Measurements from ENCODE around the gene PPP3R1. TPM values are rescaled to one million over a fixed set of nuclear protein-coding genes. Genes with fewer than 3 reads are reported as not detected.

PPP3R1 gene
- total RNA-seq, 1 experiment from 2014 or later: 74.2 TPM

- H3K18ac ChIP-seq (ENCODE audit: insufficient read length, low read depth, low read length): no peak overlapping the region
- H3K4me2 ChIP-seq (ENCODE audit: insufficient read depth, insufficient read length, low read length): no peak overlapping the region
- peaks cover 8% of the 10 kb centered on the region for H3K4me1 ChIP-seq (ENCODE audit: insufficient read depth, low read length)
- H3K56ac ChIP-seq (ENCODE audit: insufficient read length, low read depth, low read length): no peak overlapping the region
- Mint-ChIP-seq H3K27ac (peak overlapping the region in 1 of 3 experiments; percentile 31; a peak in 2 of 7 replicates), H3K4me1 (peaks cover 48 to 56% of the 10 kb centered on the region in 2 experiments), H3K4me3 (no peak overlapping the region), H3K9me3 (no peaks in the 10 kb centered on the region), H3K36me3 (ENCODE audit: insufficient read depth in 1 of 3, low read depth in 3 of 3) (peaks cover 0 to 5% (median 0%) of the 10 kb centered on the region in 3 experiments; a peak in 1 of 7 replicates), H3K27me3 (ENCODE audit: low read depth) (no peaks in the 10 kb centered on the region)
- H3K4ac ChIP-seq (ENCODE audit: low read depth, low read length): no peak overlapping the region
- H3T11ph ChIP-seq (ENCODE audit: low read length): no peak overlapping the region
- H2AK5ac ChIP-seq (ENCODE audit: insufficient read length, low read length): no peak overlapping the region
- H3K79me2 ChIP-seq (ENCODE audit: insufficient read depth, low read length): peaks cover 55% of the 10 kb centered on the region
- H3K9me3 ChIP-seq (ENCODE audit: control insufficient read depth, low read depth, low read length): no peaks in the 10 kb centered on the region
- no peak overlapping the region for H3K9ac ChIP-seq (ENCODE audit: extremely low read depth, insufficient read length, low read length)
- no peak overlapping the region for H2BK12ac ChIP-seq (ENCODE audit: insufficient read length, low read depth, low read length)
- no peak for TF ChIP-seq CTCF (conservative IDR thresholded peaks at IDR 0.05)
- WGBS (ENCODE audit: extremely low coverage, insufficient read length, low lambda C conversion rate): no CpG with 5 or more reads among the region's 4 CpGs
- peaks cover 4% of the 10 kb centered on the region for H3K79me1 ChIP-seq (ENCODE audit: insufficient read depth, low read depth, low read length, poor library complexity, severe bottlenecking)
- no peaks in the 10 kb centered on the region for H3K23me2 ChIP-seq (ENCODE audit: insufficient read length, low read depth, low read length, poor library complexity, severe bottlenecking)
- no peaks in the 10 kb centered on the region for H4K20me1 ChIP-seq (ENCODE audit: control insufficient read depth, insufficient read depth, insufficient read length)
- no peak overlapping the region for H3K23ac ChIP-seq (ENCODE audit: insufficient read length, low read depth, low read length)
- no peak overlapping the region for H4K5ac ChIP-seq (ENCODE audit: insufficient read length, low read depth, low read length)
- no peak for DNase-seq
- no peak overlapping the region for H2BK20ac ChIP-seq (ENCODE audit: low read depth, low read length, poor library complexity, severe bottlenecking)
- H4K91ac ChIP-seq (ENCODE audit: insufficient read length, low read depth, low read length): no peak overlapping the region
- no peak overlapping the region for H4K8ac ChIP-seq (replicated peaks; ENCODE audit: insufficient read length, low read depth, low read length)
- no peak overlapping the region for H2BK120ac ChIP-seq (ENCODE audit: low read depth, low read length, poor library complexity, severe bottlenecking)
- no peak overlapping the region for H2BK5ac ChIP-seq (ENCODE audit: insufficient read length, low read length)
- no peak overlapping the region for H2AFZ ChIP-seq (ENCODE audit: low read length)
- no peak overlapping the region for H3K14ac ChIP-seq (ENCODE audit: insufficient read depth, low read length)
- no peak overlapping the region for H2BK15ac ChIP-seq (ENCODE audit: low read depth, low read length)
- no peaks in the 10 kb centered on the region for H3K27me3 ChIP-seq (ENCODE audit: insufficient read depth, low read length)
- H3K27ac ChIP-seq (ENCODE audit: insufficient read length, low read depth, low read length): no peak overlapping the region
Measured at GRCh38 chr2:68236103-68236734, 16.1 kb downstream of the PPP3R1 start.

All from H9 (cell line).